ENCODE results near the gene ANGPTL7. TPM values are rescaled to one million over a fixed set of nuclear protein-coding genes. Genes with fewer than 3 reads are reported as not detected.
A peak's percentile ranks its signal among the peaks of the same experiment; 100 is the strongest.

Gene ANGPTL7
- total RNA-seq, 1 donor from 2014 or later = not detected

- DNase-seq (ENCODE audit: low spot score in 2 of 2, unreplicated experiment in 2 of 2) = no peak
- TF ChIP-seq CTCF (IDR thresholded peaks at IDR 0.05; ENCODE audit: unreplicated experiment) = no peak
- Mint-ChIP-seq H3K4me1 (peaks cover 14% of the 10 kb centered on the region), H3K27me3 (ENCODE audit: low read depth) (no peaks in the 10 kb centered on the region), H3K27ac (peak overlapping the region; percentile 64), H3K9me3 (no peaks in the 10 kb centered on the region), H3K36me3 (peaks cover 24% of the 10 kb centered on the region), H3K4me3 (no peak overlapping the region)
Observed at GRCh38 chr1:11152755-11153154, 36.4 kb upstream of the ANGPTL7 start.

DNA sequence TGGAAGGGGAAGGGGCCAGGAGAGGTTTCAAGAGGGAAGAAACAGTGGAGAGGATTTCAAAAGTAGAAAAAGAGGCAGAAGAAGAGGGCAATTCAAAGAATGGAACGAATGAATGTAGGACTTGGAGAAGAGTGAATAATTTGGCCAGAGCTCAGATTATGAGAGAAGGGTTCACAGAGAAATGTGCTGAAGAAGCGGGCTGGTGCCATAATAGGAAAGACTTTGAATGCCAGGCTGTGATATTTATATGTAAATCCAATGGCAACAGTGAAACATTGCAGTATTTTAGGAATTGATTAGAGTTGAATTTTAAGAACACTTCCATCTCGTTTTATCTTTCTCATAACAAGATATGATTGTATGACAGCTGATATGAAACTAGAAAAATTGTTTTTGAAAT lies 36.0 kb upstream of the ANGPTL7 start:
- no peak overlapping the region for H3K27ac Mint-ChIP-seq

GRCh38 chr1:11156441-11156840 lies 32.7 kb upstream of the ANGPTL7 start:
- Mint-ChIP-seq H3K4me1 (peaks cover 21% of the 10 kb centered on the region), H3K36me3 (peaks cover 31% of the 10 kb centered on the region), H3K9me3 (no peaks in the 10 kb centered on the region), H3K27me3 (ENCODE audit: low read depth) (no peaks in the 10 kb centered on the region), H3K4me3 (no peak overlapping the region), H3K27ac (no peak overlapping the region)
- no peak for TF ChIP-seq CTCF (IDR thresholded peaks at IDR 0.05; ENCODE audit: unreplicated experiment)
- no peak for DNase-seq (ENCODE audit: low spot score in 2 of 2, unreplicated experiment in 2 of 2)

More for the DNA sequence above, 36.0 kb upstream of the ANGPTL7 start:
- H3K27me3 Mint-ChIP-seq (ENCODE audit: low read depth) = no peaks in the 10 kb centered on the region
- peaks cover 24% of the 10 kb centered on the region for H3K36me3 Mint-ChIP-seq
- DNase-seq (ENCODE audit: low spot score in 2 of 2, unreplicated experiment in 2 of 2) = no peak
- H3K4me1 Mint-ChIP-seq = peaks cover 16% of the 10 kb centered on the region
- TF ChIP-seq CTCF (IDR thresholded peaks at IDR 0.05; ENCODE audit: unreplicated experiment) = no peak
- no peak overlapping the region for H3K4me3 Mint-ChIP-seq
- H3K9me3 Mint-ChIP-seq = no peaks in the 10 kb centered on the region

- DNase-seq (ENCODE audit: low spot score in 2 of 2, unreplicated experiment in 2 of 2) = no peak
- H3K36me3 Mint-ChIP-seq = peaks cover 36% of the 10 kb centered on the region
- no peak overlapping the region for H3K4me3 Mint-ChIP-seq
- peaks cover 3% of the 10 kb centered on the region for H3K9me3 Mint-ChIP-seq
- peaks cover 18% of the 10 kb centered on the region for H3K4me1 Mint-ChIP-seq
- H3K27ac Mint-ChIP-seq = no peak overlapping the region
- no peaks in the 10 kb centered on the region for H3K27me3 Mint-ChIP-seq (ENCODE audit: low read depth)
- no peak for TF ChIP-seq CTCF (IDR thresholded peaks at IDR 0.05; ENCODE audit: unreplicated experiment)
Observed at GRCh38 chr1:11156963-11157362, 32.2 kb upstream of the ANGPTL7 start.

GRCh38 chr1:11157394-11157793 lies 31.8 kb upstream of the ANGPTL7 start:
- Mint-ChIP-seq H3K27ac (no peak overlapping the region), H3K9me3 (peaks cover 7% of the 10 kb centered on the region), H3K4me1 (peaks cover 14% of the 10 kb centered on the region), H3K36me3 (peaks cover 41% of the 10 kb centered on the region), H3K27me3 (ENCODE audit: low read depth) (no peaks in the 10 kb centered on the region), H3K4me3 (no peak overlapping the region)
- no peak for TF ChIP-seq CTCF (IDR thresholded peaks at IDR 0.05; ENCODE audit: unreplicated experiment)
- no peak for DNase-seq (ENCODE audit: low spot score in 2 of 2, unreplicated experiment in 2 of 2)

DNA sequence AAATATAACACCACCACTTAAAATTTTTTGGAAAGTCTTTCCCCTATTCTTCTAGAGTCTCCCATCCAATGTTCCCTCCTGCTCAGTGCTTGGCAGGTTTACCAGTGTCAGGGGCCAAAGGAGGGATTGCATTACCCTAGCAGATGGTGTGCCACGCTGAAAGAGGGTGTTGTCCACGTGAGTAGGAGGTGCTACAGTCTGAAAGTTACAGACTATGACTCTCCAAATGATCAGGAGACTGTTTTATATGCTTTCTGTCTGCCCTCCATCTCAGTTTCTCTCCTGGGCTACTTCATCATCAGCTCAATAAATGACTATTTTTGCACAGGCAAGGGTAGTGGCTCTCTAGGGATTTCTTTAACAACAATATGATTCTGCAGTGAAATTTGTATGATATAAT lies 31.3 kb upstream of the ANGPTL7 start:
- Mint-ChIP-seq H3K4me3 (no peak overlapping the region), H3K9me3 (peaks cover 7% of the 10 kb centered on the region), H3K4me1 (peaks cover 9% of the 10 kb centered on the region), H3K36me3 (peaks cover 43% of the 10 kb centered on the region), H3K27ac (no peak overlapping the region), H3K27me3 (ENCODE audit: low read depth) (no peaks in the 10 kb centered on the region)
- TF ChIP-seq CTCF (IDR thresholded peaks at IDR 0.05; ENCODE audit: unreplicated experiment) = no peak
- DNase-seq (ENCODE audit: low spot score in 2 of 2, unreplicated experiment in 2 of 2) = no peak

Data from mesothelial cell of epicardium (in vitro differentiated cells).